OCI-LY7 (cell line): ENCODE measurements around the gene KLC3.
"Not testable (repeated sequence)": the region's sequence is repeated elsewhere in the genome, so short reads cannot be mapped to it uniquely, and the experiment has no call there.

Experiments used
- CTCF ChIP-seq: fragments of 200-600 bp; sonication (generic); conservative IDR thresholded peaks from 2 replicates; pipeline ENCODE4 v1.5.1; 2014; ENCODE audit warnings: mild to moderate bottlenecking, antibody characterized with exemption, low read length, moderate library complexity, mixed read lengths
- EZH2phosphoT487 ChIP-seq: fragments of 200-600 bp; sonication (generic); IDR thresholded peaks from 2 replicates; pipeline ENCODE4 v1.6.1; 2018; ENCODE audit warnings: low read depth, borderline replicate concordance, mild to moderate bottlenecking, mixed run types, antibody characterized with exemption, low read length, moderate library complexity, mixed read lengths

GRCh38 chr19:45334881-45335280 lies 5.7 kb upstream of the KLC3 start:
- not testable (repeated sequence) for TF ChIP-seq CTCF, EZH2phosphoT487
